Retina (tissue), 1 donor: ENCODE data around the gene CD300LG.

Experiments used
- DNase-seq: peaks from one replicate; pipeline ENCODE4 v3.0.0-alpha.2; 2016

Gene CD300LG

DNA sequence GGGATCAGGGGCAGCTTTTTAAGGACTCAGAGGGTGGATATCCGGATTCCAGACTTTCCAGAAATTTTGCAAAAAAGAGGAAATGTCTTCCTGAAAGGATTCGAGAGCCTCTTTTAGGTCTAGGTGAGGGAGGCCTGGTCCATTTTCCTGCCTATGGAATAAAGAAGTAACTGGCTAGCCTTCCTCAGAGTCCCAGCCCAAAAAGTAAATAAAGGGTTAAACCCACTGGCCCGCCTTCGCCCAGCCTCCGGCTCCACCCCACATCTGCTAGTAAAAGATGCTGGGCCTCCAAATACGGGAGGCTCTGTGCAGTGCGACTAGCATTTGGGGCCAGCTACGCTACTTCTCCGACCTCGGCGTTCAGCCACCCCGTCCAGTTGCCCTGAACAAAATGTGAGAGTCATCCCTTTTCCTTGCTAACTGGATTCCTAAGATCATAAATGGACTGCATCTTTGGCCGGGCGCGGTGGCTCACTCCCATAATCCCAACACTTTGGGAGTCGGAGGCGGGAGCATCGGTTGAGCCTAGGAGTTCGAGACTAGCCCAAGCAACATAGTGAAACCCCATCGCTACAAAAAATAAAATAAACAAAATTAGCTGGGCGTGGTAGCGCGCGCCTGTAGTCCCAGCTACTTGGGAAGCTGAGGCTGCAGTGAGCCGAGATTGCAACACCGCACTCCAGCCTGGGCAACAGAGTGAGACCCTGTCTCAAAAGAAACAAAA, 61.2 kb downstream of the CD300LG start:
- DNase-seq, result peak; percentile 89

DNA sequence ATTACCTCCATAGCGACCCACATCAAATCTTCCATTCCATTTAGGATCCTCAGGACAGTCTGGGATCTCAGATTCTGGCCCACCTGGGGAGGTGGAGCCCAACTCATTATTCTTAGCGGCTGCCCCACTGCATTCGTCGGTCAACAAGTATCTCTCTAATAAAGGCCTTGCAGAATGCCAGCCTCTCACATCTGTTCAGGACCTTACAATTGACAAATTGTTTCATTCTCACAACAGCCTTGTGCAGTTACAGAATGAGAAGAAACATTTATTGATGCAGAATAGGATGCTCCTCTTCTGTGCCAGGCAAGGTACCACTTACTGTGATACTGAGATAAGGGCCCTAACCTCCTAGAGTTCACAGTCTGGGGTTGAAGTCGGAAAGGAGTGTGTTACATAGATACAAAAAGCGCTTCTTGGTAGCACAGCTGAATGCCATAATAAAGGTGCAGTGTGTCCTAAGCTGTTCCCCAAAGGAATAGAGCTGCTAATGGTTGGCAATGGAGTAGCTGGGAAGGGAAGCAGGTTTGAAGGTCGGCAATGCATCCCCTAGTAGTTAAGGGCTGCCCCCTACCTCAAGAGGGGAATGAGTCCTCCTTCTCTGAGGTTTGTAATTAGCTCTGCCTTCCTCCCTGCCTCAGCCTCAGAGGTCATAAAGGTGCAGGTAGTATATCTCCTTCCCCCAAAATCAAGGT, 62.7 kb downstream of the CD300LG start:
- DNase-seq, result no peak

DNA sequence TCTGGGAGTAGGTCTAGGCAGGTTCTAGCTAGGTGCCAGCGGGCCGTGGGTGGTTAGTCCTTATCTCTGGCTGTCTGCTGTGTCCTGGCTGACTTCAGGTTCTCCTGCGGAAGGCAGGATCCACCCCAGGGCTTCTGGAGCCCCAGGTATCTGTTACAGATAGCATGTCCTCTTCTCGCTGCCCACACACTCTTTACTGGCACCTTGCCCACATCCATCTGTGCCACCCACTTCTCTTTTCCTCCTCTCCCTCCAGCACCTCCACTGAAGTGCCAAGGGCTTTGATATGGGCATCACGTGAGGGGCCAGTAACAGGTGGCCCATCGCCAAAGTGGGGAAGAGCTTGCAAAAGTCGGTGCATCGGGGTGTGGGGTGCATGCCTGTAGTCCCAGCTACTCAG, 64.9 kb downstream of the CD300LG start:
- no peak for DNase-seq

- DNase-seq, result no peak
Measured at GRCh38 chr17:43912635-43913304, 65.8 kb downstream of the CD300LG start.
